ENCODE data around the gene CGB2. TPM values are rescaled to one million over a fixed set of nuclear protein-coding genes. Genes with fewer than 3 reads are reported as not detected.

The CGB2 gene
- total and polyA plus RNA-seq, 2 donors from 2014 or later = not detected

GRCh38 chr19:49004133-49004532 lies 27.6 kb upstream of the CGB2 start:
- Histone ChIP-seq H3K36me3 (ENCODE audit: control insufficient read depth in 2 of 3, insufficient read depth in 3 of 3, low read length in 3 of 3) (peaks cover 0 to 25% (median 18%) of the 10 kb centered on the region in 3 donors), H3K27ac (ENCODE audit: low read depth in 2 of 2, low read length in 2 of 2) (no peak overlapping the region), H3K4me3 (ENCODE audit: low read length in 3 of 3) (no peak overlapping the region), H3K9me3 (ENCODE audit: control insufficient read depth in 2 of 3, insufficient read depth in 1 of 3, low read length in 3 of 3) (no peaks in the 10 kb centered on the region), H3K4me1 (ENCODE audit: control insufficient read depth in 2 of 3, insufficient read depth in 2 of 3, low read depth in 1 of 3, low read length in 3 of 3) (no peaks in the 10 kb centered on the region), H3K9ac (ENCODE audit: low read length in 3 of 3) (no peak overlapping the region), H3K27me3 (ENCODE audit: control insufficient read depth, insufficient read depth, low read length) (no peaks in the 10 kb centered on the region)
- TF ChIP-seq CTCF (IDR thresholded peaks at IDR 0.05; ENCODE audit: borderline replicate concordance, extremely low read depth, insufficient read depth) = no peak
- DNase-seq (no peak), FAIRE-seq (no peak)
- intact Hi-C loops (cut with DNase I) = no loop called here

- H3K4me1 ChIP-seq (ENCODE audit: control insufficient read depth in 2 of 3, insufficient read depth in 2 of 3, low read depth in 1 of 3, low read length in 3 of 3) = no peaks in the 10 kb centered on the region
- H3K36me3 ChIP-seq (ENCODE audit: control insufficient read depth in 2 of 3, insufficient read depth in 3 of 3, low read length in 3 of 3) = peaks cover 0 to 25% (median 19%) of the 10 kb centered on the region in 3 donors
- DNase-seq (no peak), FAIRE-seq (no peak)
- H3K9ac ChIP-seq (ENCODE audit: low read length in 3 of 3) = no peak overlapping the region
- no peaks in the 10 kb centered on the region for H3K27me3 ChIP-seq (ENCODE audit: control insufficient read depth, insufficient read depth, low read length)
- no peak overlapping the region for H3K4me3 ChIP-seq (ENCODE audit: low read length in 3 of 3)
- H3K9me3 ChIP-seq (ENCODE audit: control insufficient read depth in 2 of 3, insufficient read depth in 1 of 3, low read length in 3 of 3) = no peaks in the 10 kb centered on the region
- intact Hi-C loops (cut with DNase I) = no loop called here
- no peak overlapping the region for H3K27ac ChIP-seq (ENCODE audit: low read depth in 2 of 2, low read length in 2 of 2)
- TF ChIP-seq CTCF (IDR thresholded peaks at IDR 0.05; ENCODE audit: borderline replicate concordance, extremely low read depth, insufficient read depth) = no peak
These were observed 26.6 kb upstream of the CGB2 start for GRCh38 chr19:49004964-49005614.

GRCh38 chr19:49006905-49007304 lies 24.8 kb upstream of the CGB2 start:
- H3K9ac ChIP-seq (ENCODE audit: low read length in 3 of 3) = no peak overlapping the region
- no peak for TF ChIP-seq CTCF (IDR thresholded peaks at IDR 0.05; ENCODE audit: borderline replicate concordance, extremely low read depth, insufficient read depth)
- H3K9me3 ChIP-seq (ENCODE audit: control insufficient read depth in 2 of 3, insufficient read depth in 1 of 3, low read length in 3 of 3) = no peaks in the 10 kb centered on the region
- H3K27ac ChIP-seq (ENCODE audit: low read depth in 2 of 2, low read length in 2 of 2) = no peak overlapping the region
- no peaks in the 10 kb centered on the region for H3K4me1 ChIP-seq (ENCODE audit: control insufficient read depth in 2 of 3, insufficient read depth in 2 of 3, low read depth in 1 of 3, low read length in 3 of 3)
- H3K36me3 ChIP-seq (ENCODE audit: control insufficient read depth in 2 of 3, insufficient read depth in 3 of 3, low read length in 3 of 3) = peaks cover 0 to 28% (median 27%) of the 10 kb centered on the region in 3 donors
- intact Hi-C loops (cut with DNase I) = no loop called here
- no peak overlapping the region for H3K4me3 ChIP-seq (ENCODE audit: low read length in 3 of 3)
- FAIRE-seq (no peak), DNase-seq (no peak)
- H3K27me3 ChIP-seq (ENCODE audit: control insufficient read depth, insufficient read depth, low read length) = no peaks in the 10 kb centered on the region

GRCh38 chr19:49009828-49010227 lies 21.9 kb upstream of the CGB2 start:
- no peak overlapping the region for H3K9ac ChIP-seq (ENCODE audit: low read length in 3 of 3)
- H3K4me1 ChIP-seq (ENCODE audit: control insufficient read depth in 2 of 3, insufficient read depth in 2 of 3, low read depth in 1 of 3, low read length in 3 of 3) = no peaks in the 10 kb centered on the region
- H3K27ac ChIP-seq (ENCODE audit: low read depth in 2 of 2, low read length in 2 of 2) = no peak overlapping the region
- H3K4me3 ChIP-seq (ENCODE audit: low read length in 3 of 3) = no peak overlapping the region
- peaks cover 0 to 25% (median 22%) of the 10 kb centered on the region in 3 donors for H3K36me3 ChIP-seq (ENCODE audit: control insufficient read depth in 2 of 3, insufficient read depth in 3 of 3, low read length in 3 of 3)
- H3K9me3 ChIP-seq (ENCODE audit: control insufficient read depth in 2 of 3, insufficient read depth in 1 of 3, low read length in 3 of 3) = no peaks in the 10 kb centered on the region
- no peak for DNase-seq
- intact Hi-C loops (cut with DNase I) = no loop called here
- FAIRE-seq = no peak
- TF ChIP-seq CTCF (IDR thresholded peaks at IDR 0.05; ENCODE audit: borderline replicate concordance, extremely low read depth, insufficient read depth) = no peak
- no peaks in the 10 kb centered on the region for H3K27me3 ChIP-seq (ENCODE audit: control insufficient read depth, insufficient read depth, low read length)

Measured in kidney (tissue), 14 donors.